Stimulated activated CD8-positive, alpha-beta memory T cell treated with anti-CD3 and anti-CD28 coated beads, Interleukin-15, amount 100 ng/mL, for 24 hours (primary cell): ENCODE data around the gene MYO1E.
"Not testable (repeated sequence)": the region's sequence is repeated elsewhere in the genome, so short reads cannot be mapped to it uniquely, and the experiment has no call there.

Experiments used
- DNase-seq: peaks from one replicate; pipeline ENCODE4 v3.0.0-alpha.2; 2020; ENCODE audit warnings: low read depth

Gene MYO1E

GRCh38 chr15:59372352-59373211 lies at the start of gene MYO1E:
TSS of gene MYO1E (minus strand) at chr15:59372871. CDS start at chr15:59372500, 371 bp downstream.
- DNase-seq, result peak; percentile 6

DNA sequence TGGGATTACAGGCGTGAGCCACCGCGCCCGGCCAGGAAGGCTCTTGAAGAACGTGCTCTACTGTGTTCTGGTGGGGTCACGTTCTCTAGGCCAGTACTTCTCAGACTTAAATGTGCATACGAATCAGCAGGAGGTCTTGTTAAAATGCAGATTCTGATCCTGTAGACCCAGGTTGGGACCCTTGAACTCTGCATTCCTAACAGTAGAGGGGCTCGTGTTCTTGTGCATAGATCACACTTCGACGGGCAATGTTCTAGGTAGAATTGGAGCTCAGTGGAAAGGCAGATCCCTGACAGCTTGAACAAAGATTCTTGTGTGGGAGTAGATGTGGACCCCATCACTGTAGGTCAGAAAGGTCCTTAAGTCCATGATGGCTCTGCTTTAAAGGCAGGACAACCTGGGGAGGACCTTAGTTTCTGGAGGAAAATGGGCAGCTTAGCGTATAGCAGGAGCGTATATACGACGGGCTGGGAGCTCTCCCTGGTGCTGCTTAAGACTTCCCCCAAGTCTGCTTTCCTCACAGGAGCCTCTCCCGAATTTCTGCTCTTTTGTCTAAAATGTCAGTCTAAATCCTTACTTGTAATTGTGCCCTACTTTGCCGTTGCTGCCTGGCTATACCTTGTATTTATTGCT lies 48.4 kb upstream of the MYO1E start:
- no peak for DNase-seq

- DNase-seq, result no peak
Measured at GRCh38 chr15:59420108-59420507, 47.4 kb upstream of the MYO1E start.

DNA sequence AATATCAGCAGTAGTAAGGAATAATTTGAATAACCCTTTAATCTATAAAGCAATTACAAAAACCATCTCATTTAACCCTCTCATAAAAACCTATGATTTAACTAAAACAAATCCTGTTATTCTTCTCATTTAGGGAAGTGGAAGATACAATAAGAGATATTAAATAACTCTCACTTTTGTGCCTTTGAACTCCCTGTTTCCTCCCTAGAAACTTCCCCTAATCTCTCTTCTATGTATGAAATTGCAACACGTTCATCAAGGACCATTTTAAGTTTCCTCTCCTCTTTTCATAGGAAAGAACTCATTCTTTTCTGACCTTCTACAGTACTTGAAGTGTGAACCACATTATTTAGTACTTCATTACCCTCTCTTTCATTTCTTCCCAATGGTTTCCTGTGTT lies 46.5 kb upstream of the MYO1E start:
- DNase-seq, result no peak

DNA sequence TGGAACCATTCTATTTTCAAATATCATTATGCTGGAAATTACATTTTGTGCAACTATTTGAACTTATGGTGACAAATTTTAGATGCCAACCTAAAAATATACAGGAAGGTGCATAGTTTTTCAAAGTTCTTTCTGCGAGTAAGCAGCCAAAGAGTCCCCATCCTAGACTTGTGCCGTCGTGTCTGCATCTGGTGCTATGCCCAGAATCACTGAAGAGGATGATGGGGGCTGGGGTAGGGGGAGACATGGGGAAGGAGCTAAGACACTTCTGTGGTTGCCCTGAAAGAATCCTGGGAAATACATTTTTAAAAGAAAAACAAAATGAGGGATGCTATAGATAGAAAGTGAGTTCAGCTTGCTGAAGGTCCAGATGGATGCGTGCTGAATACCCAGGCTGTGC lies 44.1 kb upstream of the MYO1E start:
- no peak for DNase-seq

DNA sequence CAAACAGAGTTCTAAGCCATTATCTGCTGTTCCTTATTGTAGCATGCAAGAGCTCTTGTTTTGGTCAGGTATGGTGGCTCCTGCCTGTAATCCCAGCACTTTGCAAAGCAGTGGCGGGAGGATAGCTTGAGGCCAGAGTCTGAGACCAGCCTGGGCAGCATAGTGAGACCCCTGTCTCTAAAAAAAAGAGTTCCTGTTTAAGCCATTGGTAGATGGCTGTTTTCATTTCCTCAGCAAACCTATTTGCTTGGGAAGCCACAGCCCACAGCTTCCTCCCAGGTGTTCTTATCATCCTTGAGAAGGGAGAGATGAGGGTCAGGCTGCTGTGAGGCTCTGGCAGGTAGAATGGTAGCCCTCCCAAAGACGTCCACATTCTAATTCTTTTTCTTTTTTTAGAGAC lies 40.9 kb upstream of the MYO1E start:
- no peak for DNase-seq

GRCh38 chr15:59410391-59410896 lies 37.8 kb upstream of the MYO1E start:
- no peak for DNase-seq

GRCh38 chr15:59407946-59408345 lies 35.3 kb upstream of the MYO1E start:
- DNase-seq, result no peak

- no peak for DNase-seq
Measured at GRCh38 chr15:59406446-59406845, 33.8 kb upstream of the MYO1E start.

- no peak for DNase-seq
Measured at GRCh38 chr15:59405079-59405478, 32.4 kb upstream of the MYO1E start.

GRCh38 chr15:59401824-59402569 lies 29.3 kb upstream of the MYO1E start:
- no peak for DNase-seq

- not testable (repeated sequence) for DNase-seq
Measured at GRCh38 chr15:59401051-59401823, 28.6 kb upstream of the MYO1E start.

DNA sequence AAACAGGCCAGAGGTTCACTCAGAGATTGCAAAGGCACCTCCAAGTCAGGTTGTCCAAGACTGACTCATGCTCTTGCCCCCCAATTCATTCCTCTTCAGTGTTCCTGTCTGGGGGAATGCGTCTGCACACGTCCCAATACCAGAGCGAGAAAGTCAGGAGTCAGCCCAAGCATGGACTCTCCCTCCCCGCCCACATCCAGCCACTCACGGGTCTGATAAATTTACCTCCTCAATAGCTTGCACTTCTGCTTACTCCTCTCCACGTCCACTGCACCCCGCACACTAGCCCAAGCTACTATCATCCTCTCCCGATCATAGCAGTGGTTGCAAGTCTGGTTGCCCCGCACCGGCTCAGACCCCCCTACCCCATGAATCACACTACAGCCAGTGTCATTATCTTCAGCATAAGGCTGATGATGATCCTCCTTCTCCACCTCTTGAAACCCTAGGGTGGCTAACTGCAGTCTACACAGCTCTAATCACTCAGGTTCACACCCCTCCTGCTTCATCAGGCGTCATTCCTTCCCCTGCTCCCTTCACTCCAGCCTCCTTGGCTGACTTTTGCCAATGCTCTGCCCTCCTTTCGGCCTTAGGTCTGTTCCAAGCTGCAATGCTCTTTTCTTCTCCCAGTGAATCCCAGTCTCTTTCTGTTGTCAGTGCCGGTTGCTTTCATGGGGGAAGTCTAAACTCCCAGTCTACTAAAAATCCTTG lies 27.6 kb upstream of the MYO1E start:
- no peak for DNase-seq

DNA sequence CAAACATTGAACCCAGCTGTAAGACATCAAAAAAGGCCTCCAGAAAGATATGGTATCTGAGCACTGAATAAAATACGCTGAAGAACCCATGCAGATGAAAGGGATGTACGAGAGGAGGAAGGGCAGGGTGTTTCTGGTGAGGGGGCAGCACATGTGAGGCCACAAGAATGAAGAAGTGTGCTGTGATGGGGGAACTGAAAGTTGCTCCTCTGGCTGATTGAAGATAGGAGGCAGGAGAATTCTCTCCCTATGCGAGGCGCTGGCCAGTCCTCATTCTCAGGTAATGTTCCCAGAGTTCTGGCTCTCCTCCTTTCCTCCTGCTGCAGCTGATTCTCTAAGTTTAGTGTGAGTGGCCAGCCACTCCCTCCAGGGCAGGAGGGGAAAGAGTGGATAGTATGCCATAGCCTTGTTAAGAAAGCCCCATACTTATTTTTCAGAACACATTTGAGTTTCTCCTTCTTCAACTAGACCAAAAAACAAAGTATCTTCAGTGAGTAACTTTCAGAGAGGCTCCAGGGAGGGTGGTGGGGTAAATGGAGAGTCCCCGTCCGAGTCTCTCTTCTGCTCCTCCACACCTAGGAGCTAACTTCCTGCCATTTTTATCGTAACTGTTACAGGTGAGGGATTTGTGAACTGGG lies 26.9 kb upstream of the MYO1E start:
- no peak for DNase-seq

DNA sequence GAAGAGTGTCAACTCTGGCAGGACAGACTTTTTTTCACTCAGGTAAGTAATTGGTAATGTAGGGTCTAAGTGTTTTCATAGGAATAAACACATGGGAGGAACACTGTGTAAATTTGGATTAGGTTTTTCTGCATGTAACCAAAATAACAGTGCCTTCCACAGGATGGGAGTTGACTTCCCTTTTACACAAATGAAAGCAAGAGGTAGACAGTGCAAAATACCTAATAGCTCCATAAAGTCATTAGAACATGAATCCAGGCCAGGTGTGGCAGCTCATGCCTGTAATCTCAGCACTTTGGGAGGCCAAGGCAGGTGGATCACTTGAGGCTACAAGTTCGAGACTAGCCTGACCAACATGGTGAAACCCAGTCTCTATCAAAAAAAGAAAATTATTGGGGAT lies 25.5 kb upstream of the MYO1E start:
- DNase-seq, result no peak

DNA sequence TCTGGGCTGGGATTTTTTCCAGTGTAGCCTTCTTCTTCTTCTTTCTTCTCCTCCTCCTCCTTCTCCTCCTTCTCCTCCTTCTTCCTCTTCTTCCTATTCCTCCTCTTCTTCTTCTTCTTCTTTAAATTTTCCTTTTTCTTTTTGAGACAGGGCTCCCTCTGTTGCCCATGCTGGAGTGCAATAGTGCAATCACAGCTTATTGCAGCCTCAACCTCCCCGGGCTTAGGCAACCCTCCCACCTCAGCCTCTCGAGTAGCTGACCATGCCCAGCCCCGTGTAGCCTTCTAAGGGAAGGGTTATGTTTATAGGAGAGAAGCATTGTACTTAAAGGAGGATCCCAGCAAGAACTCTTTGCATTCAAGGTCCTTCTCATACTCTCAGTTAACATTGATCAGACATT lies 24.0 kb upstream of the MYO1E start:
- DNase-seq, result no peak

- no peak for DNase-seq
Measured at GRCh38 chr15:59396211-59396610, 23.5 kb upstream of the MYO1E start.

GRCh38 chr15:59394166-59394661 lies 21.5 kb upstream of the MYO1E start:
- no peak for DNase-seq

- no peak for DNase-seq
Measured at GRCh38 chr15:59392299-59392698, 19.6 kb upstream of the MYO1E start.

DNA sequence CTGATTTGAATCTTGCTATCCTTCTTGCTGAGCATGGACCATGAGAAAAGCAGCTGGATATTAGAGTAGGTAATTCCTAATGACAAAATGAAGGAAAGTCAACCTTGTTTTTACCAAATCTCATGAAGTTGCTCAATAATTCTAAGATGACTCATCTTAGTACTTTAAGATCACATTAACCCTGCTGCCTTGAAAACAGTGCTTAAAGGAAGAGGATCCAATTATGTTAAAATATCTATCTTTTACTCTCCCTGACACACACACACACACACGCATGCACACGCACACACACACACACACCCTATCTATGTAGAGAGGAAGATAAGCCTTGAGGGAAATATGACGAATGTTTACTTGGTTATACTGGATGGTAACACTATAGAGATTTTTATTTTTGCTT lies 16.0 kb upstream of the MYO1E start:
- no peak for DNase-seq
